IPS-15b (cell line): ENCODE data around the gene CAB39.
"Not testable (repeated sequence)": the region's sequence is repeated elsewhere in the genome, so short reads cannot be mapped to it uniquely, and the experiment has no call there.

Experiments
- H3K27me3 ChIP-seq: one replicate; pipeline ENCODE4 v1.6.1; 2013; ENCODE audit warnings: low read length; ENCODE audit not compliant: control insufficient read depth, insufficient read depth
- H3K36me3 ChIP-seq: one replicate; pipeline ENCODE4 v1.6.1; 2013; ENCODE audit warnings: low read length; ENCODE audit not compliant: control insufficient read depth, insufficient read depth
- H3K4me1 ChIP-seq: one replicate; pipeline ENCODE4 v1.6.1; 2013; ENCODE audit warnings: mild to moderate bottlenecking, low read length; ENCODE audit not compliant: control insufficient read depth, insufficient read depth
- H3K4me3 ChIP-seq: one replicate; pipeline ENCODE4 v1.5.1; 2013; ENCODE audit warnings: low read depth, low read length
- H3K9ac ChIP-seq: one replicate; pipeline ENCODE4 v1.6.1; 2013; ENCODE audit warnings: low read depth, mild to moderate bottlenecking, low read length
- H3K9me3 ChIP-seq: one replicate; pipeline ENCODE4 v1.6.1; 2013; ENCODE audit warnings: mild to moderate bottlenecking, low read length; ENCODE audit not compliant: control insufficient read depth, insufficient read depth

The CAB39 gene

DNA sequence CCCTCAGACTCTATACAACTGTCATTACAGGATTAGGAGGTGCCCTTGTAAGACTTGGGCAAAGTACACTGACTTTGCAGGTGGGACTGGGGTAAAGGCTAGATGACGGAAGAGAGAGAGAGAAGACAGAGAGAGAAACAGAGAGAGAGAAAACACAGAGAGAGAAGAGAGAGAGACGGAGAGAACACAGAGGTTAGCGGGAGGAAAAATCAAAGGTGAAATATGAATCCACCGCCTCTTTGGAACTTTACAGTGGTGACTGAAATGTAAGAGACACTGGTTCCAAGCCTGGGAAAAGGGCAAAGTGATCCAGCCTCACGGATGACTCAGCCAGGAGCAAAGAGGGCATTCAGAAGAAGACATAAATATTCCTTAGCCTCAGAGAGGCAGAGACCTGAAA lies 25.1 kb upstream of the CAB39 start:
- H3K4me3 ChIP-seq, result no peak overlapping the region
- no peaks in the 10 kb centered on the region for H3K9me3 ChIP-seq
- no peak overlapping the region for H3K9ac ChIP-seq
- no peaks in the 10 kb centered on the region for H3K36me3 ChIP-seq
- no peaks in the 10 kb centered on the region for H3K27me3 ChIP-seq
- peaks cover 6% of the 10 kb centered on the region for H3K4me1 ChIP-seq

DNA sequence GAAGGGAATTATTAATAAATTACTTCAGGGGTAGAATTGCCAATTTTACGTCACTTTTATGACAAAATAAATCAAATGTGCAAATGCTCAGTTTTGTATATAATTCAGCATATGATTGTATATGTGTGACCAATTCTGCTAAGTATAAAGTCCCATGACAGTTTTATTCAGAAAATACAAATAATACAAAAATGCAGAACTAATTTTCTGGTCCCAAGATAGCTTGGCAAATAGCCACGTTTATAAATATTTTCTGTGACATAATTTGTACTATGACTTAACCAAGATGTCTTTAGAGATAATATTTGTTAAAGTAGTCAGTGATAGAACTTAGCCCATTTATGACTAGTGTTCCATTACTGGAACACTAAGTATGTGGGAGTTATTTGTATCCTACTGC lies 24.2 kb upstream of the CAB39 start:
- Histone ChIP-seq H3K9ac (no peak overlapping the region), H3K4me1 (peaks cover 6% of the 10 kb centered on the region)

DNA sequence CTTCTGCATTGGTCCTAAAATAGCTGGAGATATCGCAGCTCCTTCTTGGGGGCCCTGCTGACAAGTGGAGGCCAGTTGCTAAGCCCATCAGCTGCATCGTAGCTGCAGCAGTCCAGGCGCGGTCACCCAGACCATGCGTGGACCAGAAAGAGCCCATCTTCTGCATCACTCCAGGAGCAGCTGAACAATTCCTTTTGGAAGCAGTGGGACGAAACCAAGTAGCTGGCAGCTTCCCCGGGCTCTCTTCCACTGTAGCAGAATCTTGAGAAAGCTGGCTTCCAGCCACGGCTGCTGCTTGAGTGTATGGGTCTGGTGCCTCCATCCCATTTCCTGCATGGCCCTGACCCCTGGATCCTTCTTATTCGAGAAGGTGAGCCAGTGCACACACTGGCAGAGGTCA lies 22.2 kb upstream of the CAB39 start:
- Histone ChIP-seq H3K27me3 (no peaks in the 10 kb centered on the region), H3K4me1 (peaks cover 6% of the 10 kb centered on the region), H3K9ac (no peak overlapping the region), H3K9me3 (no peaks in the 10 kb centered on the region), H3K36me3 (no peaks in the 10 kb centered on the region), H3K4me3 (no peak overlapping the region)

More for the DNA sequence above, 24.2 kb upstream of the CAB39 start:
- Histone ChIP-seq H3K9me3 (no peaks in the 10 kb centered on the region), H3K4me3 (no peak overlapping the region), H3K27me3 (no peaks in the 10 kb centered on the region), H3K36me3 (no peaks in the 10 kb centered on the region)

DNA sequence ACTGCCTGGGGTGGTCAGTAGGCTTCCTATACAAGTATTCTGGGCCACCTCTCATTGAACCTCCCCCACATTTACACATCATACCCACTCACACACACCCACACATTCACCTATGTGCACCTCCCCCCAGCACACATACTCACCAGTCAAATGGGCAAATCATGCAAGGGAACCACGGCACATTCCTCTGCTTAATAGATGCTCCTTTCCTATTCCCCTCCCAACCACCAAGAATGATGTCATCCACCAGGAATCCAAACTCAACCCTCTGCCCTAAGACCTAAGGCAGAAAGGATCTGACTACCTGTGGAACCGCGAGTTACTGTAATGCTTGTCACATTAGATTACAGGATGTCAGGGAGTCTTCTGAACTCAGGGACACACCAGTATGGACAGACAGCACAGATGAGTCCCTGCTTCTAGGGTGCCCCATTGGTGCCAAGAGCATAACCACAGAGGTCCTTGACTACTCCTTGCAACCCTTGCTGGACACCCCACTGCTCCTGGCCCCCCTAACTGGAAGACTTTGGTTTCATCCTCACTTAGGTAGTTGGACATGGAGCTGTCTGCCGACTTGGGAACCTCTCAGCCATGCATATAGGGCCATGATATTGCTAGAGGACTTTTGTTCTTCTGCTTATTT lies 21.5 kb upstream of the CAB39 start:
- no peak overlapping the region for H3K4me3 ChIP-seq
- H3K27me3 ChIP-seq, result no peaks in the 10 kb centered on the region
- no peaks in the 10 kb centered on the region for H3K9me3 ChIP-seq
- peaks cover 6% of the 10 kb centered on the region for H3K4me1 ChIP-seq
- H3K36me3 ChIP-seq, result no peaks in the 10 kb centered on the region
- H3K9ac ChIP-seq, result no peak overlapping the region

DNA sequence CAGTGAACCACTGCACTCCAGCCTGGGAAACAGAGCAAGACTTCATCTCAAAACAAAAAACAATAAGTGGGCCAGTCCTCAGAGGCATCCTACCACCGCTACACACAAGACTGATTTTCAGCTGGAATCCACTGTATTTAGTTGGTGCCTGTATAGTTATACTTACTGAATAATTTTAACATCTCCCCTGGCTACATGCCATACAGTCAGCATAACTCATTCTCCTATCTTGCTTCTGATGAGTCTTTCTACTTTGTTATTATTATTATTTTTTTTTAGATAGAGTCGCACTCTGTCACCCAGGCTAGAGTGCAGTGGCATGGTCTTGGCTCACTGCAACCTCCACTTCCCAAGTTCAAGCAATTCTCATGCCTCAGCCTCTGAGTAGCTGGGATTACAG lies 19.9 kb upstream of the CAB39 start:
- Histone ChIP-seq H3K27me3 (no peaks in the 10 kb centered on the region), H3K36me3 (no peaks in the 10 kb centered on the region), H3K9ac (no peak overlapping the region), H3K4me1 (peaks cover 6% of the 10 kb centered on the region), H3K9me3 (no peaks in the 10 kb centered on the region), H3K4me3 (no peak overlapping the region)

DNA sequence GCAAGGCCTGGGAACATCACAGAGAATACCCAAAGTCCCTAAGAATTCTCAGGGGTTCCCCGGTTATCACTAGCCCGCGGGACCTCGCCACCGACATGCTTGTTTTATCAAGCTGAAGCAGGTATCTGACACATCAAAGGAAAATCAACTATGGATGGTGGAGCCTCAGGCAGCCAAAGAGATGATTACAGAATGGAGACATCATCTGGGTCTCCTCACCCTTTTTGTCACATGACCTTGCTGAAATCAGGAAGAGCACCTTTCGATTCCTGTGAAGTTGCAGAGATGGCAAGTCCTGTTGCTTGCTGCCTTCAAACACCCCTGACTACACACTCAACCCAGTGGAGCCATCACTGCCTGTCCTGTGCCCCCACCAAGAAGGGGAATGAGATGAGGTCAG lies 19.2 kb upstream of the CAB39 start:
- Histone ChIP-seq H3K27me3 (no peaks in the 10 kb centered on the region), H3K36me3 (no peaks in the 10 kb centered on the region), H3K9me3 (no peaks in the 10 kb centered on the region), H3K4me3 (no peak overlapping the region), H3K9ac (no peak overlapping the region), H3K4me1 (peaks cover 6% of the 10 kb centered on the region)

DNA sequence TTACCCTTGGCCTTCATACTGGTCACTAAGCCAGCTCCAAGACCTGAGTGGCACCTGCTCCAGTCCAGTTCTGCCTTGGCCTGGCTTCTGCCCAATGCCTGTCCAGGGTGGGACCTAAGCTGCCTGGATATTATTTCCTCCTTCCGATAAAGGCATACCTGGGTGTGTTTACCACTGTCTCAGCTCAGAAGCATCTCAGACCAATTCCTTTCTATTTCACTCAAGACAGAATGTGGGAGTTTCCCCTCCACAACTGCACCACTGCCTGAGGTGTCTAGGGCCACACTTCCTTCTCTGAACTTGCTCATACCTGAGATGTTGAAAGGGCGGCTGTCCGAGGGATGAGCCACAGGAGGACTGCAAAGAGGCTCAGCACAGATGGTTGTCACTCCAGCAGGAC lies 18.4 kb upstream of the CAB39 start:
- no peak overlapping the region for H3K9ac ChIP-seq
- no peaks in the 10 kb centered on the region for H3K27me3 ChIP-seq
- H3K4me3 ChIP-seq, result no peak overlapping the region
- H3K9me3 ChIP-seq, result no peaks in the 10 kb centered on the region
- H3K4me1 ChIP-seq, result peaks cover 6% of the 10 kb centered on the region
- H3K36me3 ChIP-seq, result no peaks in the 10 kb centered on the region

DNA sequence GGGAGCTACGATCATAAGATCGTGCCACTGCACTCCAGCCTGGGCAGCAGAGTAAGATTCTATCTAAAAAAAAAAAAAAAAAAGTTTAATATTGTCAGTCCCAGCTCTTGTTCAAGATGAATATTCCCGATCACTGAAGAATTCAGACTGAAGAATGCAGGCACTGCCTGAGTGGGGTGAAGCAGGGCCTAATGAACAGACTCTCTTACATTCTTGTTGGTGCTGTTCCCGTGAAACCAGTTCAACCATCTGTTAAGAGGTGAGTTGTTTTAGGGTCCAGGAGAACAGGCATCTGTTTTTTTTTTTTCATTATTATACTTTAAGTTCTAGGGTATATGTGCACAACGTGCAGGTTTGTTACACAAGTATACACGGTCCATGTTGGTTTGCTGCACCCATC lies 17.1 kb upstream of the CAB39 start:
- H3K9me3 ChIP-seq, result no peaks in the 10 kb centered on the region
- H3K4me3 ChIP-seq, result no peak overlapping the region
- peaks cover 6% of the 10 kb centered on the region for H3K4me1 ChIP-seq
- no peaks in the 10 kb centered on the region for H3K27me3 ChIP-seq
- H3K9ac ChIP-seq, result no peak overlapping the region
- no peaks in the 10 kb centered on the region for H3K36me3 ChIP-seq

DNA sequence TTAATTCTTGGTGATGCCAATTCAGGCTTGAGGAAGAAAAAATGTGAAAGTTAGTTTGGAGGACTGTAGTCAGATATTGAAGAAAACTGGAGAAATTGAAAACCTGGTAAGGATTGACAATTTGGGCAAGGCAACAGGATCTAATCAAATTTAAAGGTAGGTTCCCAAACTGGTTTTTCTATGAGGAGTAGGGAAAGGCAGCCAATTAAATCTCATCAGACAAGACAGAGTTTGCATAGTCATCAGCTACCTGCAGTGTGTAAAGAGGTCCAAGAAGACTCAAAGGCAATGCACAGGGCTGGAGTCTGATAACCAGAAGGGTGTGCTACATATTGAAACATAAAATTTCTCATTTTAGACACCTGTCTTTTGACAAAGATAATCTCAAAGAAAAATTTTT lies 16.0 kb upstream of the CAB39 start:
- no peak overlapping the region for H3K4me3 ChIP-seq
- no peaks in the 10 kb centered on the region for H3K27me3 ChIP-seq
- H3K9me3 ChIP-seq, result no peaks in the 10 kb centered on the region
- H3K9ac ChIP-seq, result no peak overlapping the region
- no peaks in the 10 kb centered on the region for H3K4me1 ChIP-seq
- H3K36me3 ChIP-seq, result no peaks in the 10 kb centered on the region

DNA sequence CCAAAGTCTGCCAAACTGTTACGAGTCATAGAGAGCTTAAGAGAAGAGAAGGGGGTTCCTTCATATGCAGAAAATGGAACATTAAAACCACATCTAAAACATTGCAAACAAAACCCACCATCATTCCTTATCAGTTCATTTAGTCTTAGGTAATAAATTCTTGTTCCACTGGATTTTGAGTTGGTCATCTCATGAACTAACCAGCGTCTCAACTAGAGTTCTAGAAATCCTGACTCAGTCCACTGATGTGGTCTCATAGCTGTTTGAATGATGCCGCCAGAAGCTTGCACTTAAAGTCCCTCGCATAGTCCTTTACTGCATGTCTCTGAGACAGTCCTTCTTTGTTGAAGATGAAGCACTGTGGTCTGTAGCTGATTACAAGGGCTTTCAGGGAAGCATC lies 15.0 kb upstream of the CAB39 start:
- Histone ChIP-seq H3K9me3 (no peaks in the 10 kb centered on the region), H3K9ac (no peak overlapping the region), H3K4me3 (no peak overlapping the region), H3K4me1 (no peaks in the 10 kb centered on the region), H3K36me3 (no peaks in the 10 kb centered on the region), H3K27me3 (no peaks in the 10 kb centered on the region)

DNA sequence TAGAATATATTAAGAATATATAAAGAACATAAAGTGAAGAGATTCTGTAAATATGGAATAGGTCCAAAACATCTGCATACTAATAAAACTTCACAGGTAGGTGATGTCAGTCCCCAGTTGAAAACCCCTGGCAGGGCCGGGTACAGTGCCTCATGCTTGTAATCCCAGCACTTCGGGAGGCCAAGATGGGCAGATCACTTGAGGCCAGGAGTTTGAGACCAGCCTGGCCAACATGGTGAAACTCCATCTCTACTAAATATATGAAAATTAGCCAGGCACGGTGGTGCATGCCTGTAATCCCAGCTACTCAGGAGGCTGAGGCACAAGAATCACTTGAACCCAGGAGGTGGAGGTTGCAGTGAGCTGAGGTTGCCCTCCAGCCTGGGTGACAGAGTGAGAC lies 13.9 kb upstream of the CAB39 start:
- not testable (repeated sequence) for H3K9me3 ChIP-seq, H3K4me3 ChIP-seq, H3K36me3 ChIP-seq, H3K4me1 ChIP-seq, H3K27me3 ChIP-seq, H3K9ac ChIP-seq

DNA sequence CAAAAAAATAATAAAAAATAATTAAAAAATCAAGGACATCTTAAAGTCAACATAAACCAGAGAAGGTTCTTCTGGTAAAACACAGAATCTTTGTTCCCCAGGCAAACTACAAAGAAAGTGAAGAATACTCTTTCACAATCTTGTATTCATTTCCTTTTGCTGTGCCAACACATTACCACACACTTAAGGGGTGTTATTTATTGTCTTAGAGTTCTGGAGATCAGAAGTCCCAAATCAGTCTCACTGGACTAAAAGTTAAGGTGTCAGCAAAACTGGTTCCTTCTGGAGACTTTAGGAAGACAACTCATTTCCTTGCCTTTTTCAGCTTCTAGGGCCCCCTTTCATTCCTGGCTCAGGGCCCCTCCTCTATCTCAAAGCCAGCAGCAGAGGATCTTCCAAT lies 12.2 kb upstream of the CAB39 start:
- Histone ChIP-seq H3K9me3 (no peaks in the 10 kb centered on the region), H3K36me3 (no peaks in the 10 kb centered on the region), H3K9ac (no peak overlapping the region), H3K4me3 (no peak overlapping the region), H3K4me1 (no peaks in the 10 kb centered on the region), H3K27me3 (no peaks in the 10 kb centered on the region)
